ENCODE data around the gene NCDN.

DNA sequence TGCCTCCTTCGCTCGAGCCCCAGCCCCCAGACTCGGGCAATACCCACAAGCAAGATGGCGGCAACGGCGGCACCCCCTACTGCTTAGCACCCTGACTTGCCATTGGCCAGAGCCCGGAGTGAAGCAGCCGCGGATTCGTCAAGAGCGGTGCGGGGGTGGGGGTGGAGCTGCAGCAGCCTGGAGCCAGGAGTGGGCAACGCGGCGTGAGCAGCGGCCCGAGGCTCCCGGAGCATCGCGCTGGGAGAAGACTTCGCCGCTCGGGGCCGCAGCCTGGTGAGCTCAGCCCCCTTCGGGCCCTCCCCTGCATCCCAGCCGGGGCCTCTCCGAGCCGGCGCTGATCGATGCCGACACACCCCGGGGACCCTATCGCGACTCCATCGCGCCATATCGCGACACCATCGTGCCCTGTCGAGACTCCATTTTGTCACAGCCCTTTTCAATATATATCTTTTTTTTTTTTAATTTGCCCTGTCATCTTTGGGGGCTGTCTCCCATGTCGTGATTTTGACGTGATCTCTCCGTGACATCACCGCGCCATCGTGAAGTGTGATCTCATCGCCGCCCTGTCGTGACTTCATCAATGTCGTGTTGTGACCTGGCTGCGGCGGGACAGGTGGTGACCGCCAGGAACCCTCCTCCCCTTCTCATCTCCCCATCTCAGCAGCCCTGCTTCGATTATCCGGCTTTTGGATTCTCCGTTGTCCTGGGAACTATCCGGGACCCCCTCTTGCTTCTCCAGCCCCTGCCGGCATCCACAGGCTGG, at the start of gene NCDN:
- TF ChIP-seq ARID4B (CRISPR knock-in tag; IDR thresholded peaks at IDR 0.05; ENCODE audit: borderline replicate concordance) (no peak; the same call in 1 of the 2 replicates), STAT6 (CRISPR knock-in tag; conservative IDR thresholded peaks at IDR 0.05; ENCODE audit: low read depth) (no peak), ETV6 (CRISPR knock-in tag; IDR thresholded peaks at IDR 0.05) (no peak; the same call in 1 of the 2 replicates)
- TF ChIP-seq, protein P1, sequence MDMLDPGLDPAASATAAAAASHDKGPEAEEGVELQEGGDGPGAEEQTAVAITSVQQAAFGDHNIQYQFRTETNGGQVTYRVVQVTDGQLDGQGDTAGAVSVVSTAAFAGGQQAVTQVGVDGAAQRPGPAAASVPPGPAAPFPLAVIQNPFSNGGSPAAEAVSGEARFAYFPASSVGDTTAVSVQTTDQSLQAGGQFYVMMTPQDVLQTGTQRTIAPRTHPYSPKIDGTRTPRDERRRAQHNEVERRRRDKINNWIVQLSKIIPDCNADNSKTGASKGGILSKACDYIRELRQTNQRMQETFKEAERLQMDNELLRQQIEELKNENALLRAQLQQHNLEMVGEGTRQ (CRISPR knock-in tag; IDR thresholded peaks at IDR 0.05), result no peak

Data from WTC11 (cell line).